Effector memory CD8-positive, alpha-beta T cell (primary cell): ENCODE measurements around the gene CNTN5.

Source experiments
- ATAC-seq: fragments of 150-1000 bp; cut with Tn5 transposase; replicated peaks from 2 replicates; pipeline ENCODE4 v1.10.0; 2021; ENCODE audit warnings: mild to moderate bottlenecking, moderate library complexity
- DNase-seq, 3 experiments: peaks; one replicate each; pipeline ENCODE4 v3.0.0; 2021
- H3K27ac Mint-ChIP-seq, 2 donors: one replicate each; pipeline ENCODE4 v1.8.0; 2022; ENCODE audit warnings: mild to moderate bottlenecking in 2 of 2, mixed read lengths in 2 of 2, moderate library complexity in 2 of 2
- H3K27me3 Mint-ChIP-seq, 2 donors: one replicate each; pipeline ENCODE4 v1.8.0; 2022; ENCODE audit warnings: mixed read lengths in 2 of 2
- H3K36me3 Mint-ChIP-seq: one replicate; pipeline ENCODE4 v1.8.0; 2022; ENCODE audit warnings: mild to moderate bottlenecking, moderate library complexity, mixed read lengths; ENCODE audit not compliant: insufficient read depth
- H3K4me1 Mint-ChIP-seq, 2 donors: one replicate each; pipeline ENCODE4 v1.8.0; 2022; ENCODE audit warnings: low read depth in 2 of 2, mixed read lengths in 2 of 2
- H3K4me3 Mint-ChIP-seq, 2 donors: one replicate each; pipeline ENCODE4 v1.8.0; 2022; ENCODE audit warnings: mild to moderate bottlenecking in 2 of 2, mixed read lengths in 2 of 2, moderate library complexity in 2 of 2
- H3K9me3 Mint-ChIP-seq, 2 donors: one replicate each; pipeline ENCODE4 v1.8.0; 2022; ENCODE audit warnings: mixed read lengths in 2 of 2

The CNTN5 gene

GRCh38 chr11:99979042-99979441 is 958.3 kb downstream of the CNTN5 start:
- DNase-seq (no peak), ATAC-seq (no peak)
- Mint-ChIP-seq H3K4me3 (no peak overlapping the region), H3K27ac (no peak overlapping the region), H3K36me3 (no peaks in the 10 kb centered on the region), H3K27me3 (no peaks in the 10 kb centered on the region), H3K9me3 (peaks cover 11 to 19% of the 10 kb centered on the region in 2 donors), H3K4me1 (no peaks in the 10 kb centered on the region)

GRCh38 chr11:99987821-99988470 is 967.2 kb downstream of the CNTN5 start:
- Mint-ChIP-seq H3K9me3 (peaks cover 14 to 21% of the 10 kb centered on the region in 2 donors), H3K4me1 (no peaks in the 10 kb centered on the region), H3K4me3 (no peak overlapping the region), H3K36me3 (peaks cover 2% of the 10 kb centered on the region), H3K27ac (no peak overlapping the region), H3K27me3 (no peaks in the 10 kb centered on the region)
- no peak for DNase-seq
- ATAC-seq, result no peak

GRCh38 chr11:99988471-99988837 is 967.7 kb downstream of the CNTN5 start:
- H3K4me1 Mint-ChIP-seq, result no peaks in the 10 kb centered on the region
- DNase-seq (no peak), ATAC-seq (no peak)
- H3K9me3 Mint-ChIP-seq, result peaks cover 14 to 17% of the 10 kb centered on the region in 2 donors
- no peak overlapping the region for H3K27ac Mint-ChIP-seq
- H3K36me3 Mint-ChIP-seq, result peaks cover 2% of the 10 kb centered on the region
- H3K27me3 Mint-ChIP-seq, result no peaks in the 10 kb centered on the region
- no peak overlapping the region for H3K4me3 Mint-ChIP-seq

- H3K27ac Mint-ChIP-seq, result no peak overlapping the region
- H3K9me3 Mint-ChIP-seq, result peaks cover 9 to 15% of the 10 kb centered on the region in 2 donors
- no peak overlapping the region for H3K4me3 Mint-ChIP-seq
Measured at GRCh38 chr11:100003985-100004384, 983.2 kb downstream of the CNTN5 start.

GRCh38 chr11:100004541-100004940 is 983.8 kb downstream of the CNTN5 start:
- H3K36me3 Mint-ChIP-seq, result no peaks in the 10 kb centered on the region
- DNase-seq, result no peak
- peaks cover 13 to 15% of the 10 kb centered on the region in 2 donors for H3K9me3 Mint-ChIP-seq
- no peaks in the 10 kb centered on the region for H3K4me1 Mint-ChIP-seq
- H3K4me3 Mint-ChIP-seq, result no peak overlapping the region
- ATAC-seq, result no peak
- H3K27me3 Mint-ChIP-seq, result no peaks in the 10 kb centered on the region
- no peak overlapping the region for H3K27ac Mint-ChIP-seq

More at GRCh38 chr11:100003985-100004384, 983.2 kb downstream of the CNTN5 start:
- H3K4me1 Mint-ChIP-seq, result no peaks in the 10 kb centered on the region
- DNase-seq (no peak), ATAC-seq (no peak)
- H3K36me3 Mint-ChIP-seq, result no peaks in the 10 kb centered on the region
- no peaks in the 10 kb centered on the region for H3K27me3 Mint-ChIP-seq

GRCh38 chr11:100008417-100008816 is 987.7 kb downstream of the CNTN5 start:
- no peaks in the 10 kb centered on the region for H3K27me3 Mint-ChIP-seq
- H3K4me3 Mint-ChIP-seq, result no peak overlapping the region
- H3K4me1 Mint-ChIP-seq, result no peaks in the 10 kb centered on the region
- no peaks in the 10 kb centered on the region for H3K36me3 Mint-ChIP-seq
- DNase-seq (no peak), ATAC-seq (no peak)
- H3K27ac Mint-ChIP-seq, result no peak overlapping the region
- peaks cover 15 to 28% of the 10 kb centered on the region in 2 donors for H3K9me3 Mint-ChIP-seq

- no peak overlapping the region for H3K27ac Mint-ChIP-seq
- H3K36me3 Mint-ChIP-seq, result no peaks in the 10 kb centered on the region
- DNase-seq (no peak), ATAC-seq (no peak)
- H3K9me3 Mint-ChIP-seq, result peaks cover 9 to 20% of the 10 kb centered on the region in 2 donors
- H3K4me1 Mint-ChIP-seq, result no peaks in the 10 kb centered on the region
- H3K27me3 Mint-ChIP-seq, result no peaks in the 10 kb centered on the region
- no peak overlapping the region for H3K4me3 Mint-ChIP-seq
Measured at GRCh38 chr11:100009728-100010127, 989.0 kb downstream of the CNTN5 start.

GRCh38 chr11:100010393-100010792 is 989.6 kb downstream of the CNTN5 start:
- H3K27ac Mint-ChIP-seq, result no peak overlapping the region
- DNase-seq (no peak), ATAC-seq (no peak)
- no peaks in the 10 kb centered on the region for H3K27me3 Mint-ChIP-seq
- no peak overlapping the region for H3K4me3 Mint-ChIP-seq
- no peaks in the 10 kb centered on the region for H3K36me3 Mint-ChIP-seq
- H3K9me3 Mint-ChIP-seq, result peaks cover 7 to 20% of the 10 kb centered on the region in 2 donors
- no peaks in the 10 kb centered on the region for H3K4me1 Mint-ChIP-seq

GRCh38 chr11:100011697-100012096 is 990.9 kb downstream of the CNTN5 start:
- DNase-seq (no peak), ATAC-seq (no peak)
- Mint-ChIP-seq H3K4me3 (no peak overlapping the region), H3K9me3 (peaks cover 6 to 15% of the 10 kb centered on the region in 2 donors), H3K27ac (no peak overlapping the region), H3K4me1 (no peaks in the 10 kb centered on the region), H3K27me3 (no peaks in the 10 kb centered on the region), H3K36me3 (no peaks in the 10 kb centered on the region)

- peaks cover 6 to 13% of the 10 kb centered on the region in 2 donors for H3K9me3 Mint-ChIP-seq
- no peak for ATAC-seq
- H3K4me3 Mint-ChIP-seq, result no peak overlapping the region
- no peaks in the 10 kb centered on the region for H3K27me3 Mint-ChIP-seq
- H3K4me1 Mint-ChIP-seq, result no peaks in the 10 kb centered on the region
- no peak overlapping the region for H3K27ac Mint-ChIP-seq
- no peak for DNase-seq
- no peaks in the 10 kb centered on the region for H3K36me3 Mint-ChIP-seq
Measured at GRCh38 chr11:100013011-100013410, 992.3 kb downstream of the CNTN5 start.

GRCh38 chr11:100031973-100032372 is 1011.2 kb downstream of the CNTN5 start:
- no peaks in the 10 kb centered on the region for H3K4me1 Mint-ChIP-seq
- no peak overlapping the region for H3K4me3 Mint-ChIP-seq
- H3K36me3 Mint-ChIP-seq, result no peaks in the 10 kb centered on the region
- no peak for ATAC-seq
- DNase-seq, result no peak
- no peaks in the 10 kb centered on the region for H3K27me3 Mint-ChIP-seq
- no peak overlapping the region for H3K27ac Mint-ChIP-seq
- H3K9me3 Mint-ChIP-seq, result peaks cover 11 to 12% of the 10 kb centered on the region in 2 donors

GRCh38 chr11:100061006-100061405 is 1040.3 kb downstream of the CNTN5 start:
- H3K36me3 Mint-ChIP-seq, result no peaks in the 10 kb centered on the region
- no peak overlapping the region for H3K27ac Mint-ChIP-seq
- ATAC-seq (no peak), DNase-seq (no peak)
- peaks cover under 1 to 2% of the 10 kb centered on the region in 2 donors for H3K9me3 Mint-ChIP-seq
- no peaks in the 10 kb centered on the region for H3K4me1 Mint-ChIP-seq
- H3K27me3 Mint-ChIP-seq, result no peaks in the 10 kb centered on the region
- no peak overlapping the region for H3K4me3 Mint-ChIP-seq

GRCh38 chr11:100066399-100066798 is 1045.7 kb downstream of the CNTN5 start:
- H3K27ac Mint-ChIP-seq, result no peak overlapping the region

GRCh38 chr11:100068116-100068515 is 1047.4 kb downstream of the CNTN5 start:
- DNase-seq (no peak), ATAC-seq (no peak)
- no peaks in the 10 kb centered on the region for H3K36me3 Mint-ChIP-seq
- no peaks in the 10 kb centered on the region for H3K27me3 Mint-ChIP-seq
- H3K27ac Mint-ChIP-seq, result no peak overlapping the region
- no peaks in the 10 kb centered on the region for H3K9me3 Mint-ChIP-seq
- H3K4me1 Mint-ChIP-seq, result no peaks in the 10 kb centered on the region
- H3K4me3 Mint-ChIP-seq, result no peak overlapping the region

More at GRCh38 chr11:100066399-100066798, 1045.7 kb downstream of the CNTN5 start:
- Mint-ChIP-seq H3K27me3 (no peaks in the 10 kb centered on the region), H3K4me3 (no peak overlapping the region), H3K4me1 (no peaks in the 10 kb centered on the region), H3K36me3 (no peaks in the 10 kb centered on the region), H3K9me3 (peaks cover 0 to 2% of the 10 kb centered on the region in 2 donors)
- DNase-seq, result no peak
- no peak for ATAC-seq
